NCI-H2029 (cell line): ENCODE data around the gene RPGRIP1.
"Not testable (repeated sequence)": the region's sequence is repeated elsewhere in the genome, so short reads cannot be mapped to it uniquely, and the experiment has no call there.

Source experiments
- DNase-seq: peaks from one replicate; lab custom pipeline; 2025; lab: John Stamatoyannopoulos, UW

Gene RPGRIP1

DNA sequence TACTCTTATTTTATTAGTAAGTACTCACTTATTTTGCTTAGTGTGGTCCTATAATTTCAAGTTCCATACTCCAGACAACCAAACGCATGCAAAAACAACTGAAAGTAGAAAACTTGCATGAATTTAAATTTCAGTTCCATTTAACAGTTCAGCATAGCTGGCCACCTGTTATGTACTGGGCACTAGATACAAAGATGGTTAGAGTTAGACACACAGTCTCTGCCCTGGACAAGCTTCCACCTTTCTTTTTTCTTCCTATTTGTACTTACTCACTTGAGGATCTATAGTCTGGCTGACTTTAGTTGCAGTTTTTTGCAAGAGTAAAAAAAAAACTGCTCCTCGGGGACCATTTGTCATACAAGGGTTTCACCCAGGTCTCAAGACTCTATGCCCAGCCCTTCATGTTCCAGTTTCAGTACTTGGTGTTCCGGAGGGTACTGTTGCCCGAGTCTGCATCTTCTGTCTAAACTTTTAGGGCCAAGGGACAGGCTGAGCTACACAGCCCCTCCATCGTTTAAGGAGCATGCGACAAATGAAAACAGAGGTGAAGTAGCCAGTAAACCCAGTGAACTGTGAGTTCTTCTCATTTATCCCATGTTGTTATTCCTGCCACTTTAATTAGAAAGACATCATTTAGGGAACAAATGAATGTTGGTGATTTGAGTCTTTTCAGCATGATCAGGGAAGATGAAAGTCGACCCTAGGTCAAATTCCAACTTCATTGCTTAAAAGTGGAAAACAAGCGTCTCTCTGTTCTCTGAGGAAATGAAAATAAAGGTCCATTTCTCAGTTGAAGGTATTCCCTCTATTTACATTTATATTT, 22.3 kb downstream of the RPGRIP1 start:
- no peak for DNase-seq

DNA sequence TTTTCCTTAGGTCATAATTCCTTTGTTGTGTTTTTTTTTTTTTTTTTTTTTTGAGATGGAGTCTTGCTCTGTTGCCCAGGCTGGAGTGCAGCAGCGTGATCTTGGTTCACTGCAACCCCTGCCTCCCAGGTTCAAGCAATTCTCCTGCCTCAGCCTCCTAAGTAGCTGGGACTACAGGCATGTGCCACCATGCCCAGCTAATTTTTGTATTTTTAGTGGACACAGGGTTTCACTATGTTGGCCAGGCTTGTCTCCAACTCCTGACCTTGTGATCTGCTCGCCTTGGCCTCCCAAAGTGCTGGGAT, 22.9 kb downstream of the RPGRIP1 start:
- DNase-seq: not testable (repeated sequence)

DNA sequence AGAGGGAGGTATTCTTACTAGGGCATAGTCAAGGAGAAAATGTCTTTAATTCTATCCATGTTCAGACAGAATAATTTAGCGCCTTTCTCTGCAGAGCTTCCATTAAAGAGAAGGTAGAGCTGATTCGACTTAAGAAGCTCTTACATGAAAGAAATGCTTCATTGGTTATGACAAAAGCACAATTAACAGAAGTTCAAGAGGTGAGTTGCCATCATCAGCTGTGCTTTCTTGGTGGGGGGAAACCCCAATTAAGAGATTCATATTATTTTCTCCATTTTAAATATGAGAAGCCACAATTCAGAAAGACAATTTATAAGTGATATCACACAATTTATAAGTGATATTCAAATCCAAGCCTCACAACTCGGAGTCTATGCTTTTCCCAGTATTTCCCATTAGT, 27.8 kb downstream of the RPGRIP1 start:
- no peak for DNase-seq

DNA sequence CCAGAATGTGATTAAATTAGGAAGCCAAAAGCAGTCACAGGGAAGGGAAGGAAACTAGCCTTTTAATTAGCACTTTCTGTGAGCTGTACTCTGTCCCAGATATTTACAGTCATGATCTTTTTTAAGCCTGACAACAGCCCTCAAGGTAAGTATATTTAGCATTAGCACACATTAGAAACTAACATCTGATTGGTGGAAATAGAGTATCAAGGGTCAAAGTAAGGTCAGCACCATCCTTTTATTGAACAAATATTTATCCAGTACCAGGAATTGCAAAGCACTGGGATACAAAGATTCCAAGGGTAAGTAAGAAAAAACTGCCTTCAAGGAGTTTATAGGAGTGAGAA, 28.2 kb downstream of the RPGRIP1 start:
- DNase-seq: peak; percentile 66

DNA sequence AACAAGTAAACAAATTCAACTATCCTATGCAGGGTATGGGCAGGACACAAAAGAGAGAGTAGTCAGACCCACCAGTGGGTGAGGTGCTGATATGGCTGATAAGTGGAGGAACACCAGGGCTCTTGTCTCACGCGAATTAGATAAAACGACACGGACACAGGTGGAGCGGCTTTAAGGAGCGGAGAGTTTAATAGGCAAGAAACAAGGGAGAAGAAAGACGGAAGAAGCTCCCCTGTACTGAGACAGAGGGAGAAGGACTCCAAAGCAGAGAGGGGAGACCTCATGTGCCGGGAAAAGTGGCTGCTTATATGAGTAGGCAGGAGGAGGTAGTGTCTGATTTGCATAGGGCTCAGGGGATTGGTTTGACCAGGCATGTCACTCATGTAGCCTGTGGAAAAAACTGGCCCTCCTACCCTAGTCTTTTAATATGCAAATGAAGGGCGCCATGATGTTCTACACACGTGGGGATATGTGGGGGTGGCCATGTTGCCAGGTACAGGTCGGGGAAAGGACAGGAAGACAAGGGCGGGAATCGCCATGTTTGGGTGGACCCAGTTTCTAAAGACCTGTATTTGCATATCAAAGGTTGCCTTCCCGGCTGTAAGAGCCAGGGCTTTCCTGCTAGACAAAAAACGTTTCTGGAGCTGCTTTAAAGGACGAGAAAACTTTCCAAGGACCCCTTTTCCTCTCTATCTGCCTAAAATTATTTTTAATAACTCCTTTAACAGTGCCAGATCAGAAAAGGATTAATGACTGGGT, 28.8 kb downstream of the RPGRIP1 start:
- peak; percentile 98 for DNase-seq

DNA sequence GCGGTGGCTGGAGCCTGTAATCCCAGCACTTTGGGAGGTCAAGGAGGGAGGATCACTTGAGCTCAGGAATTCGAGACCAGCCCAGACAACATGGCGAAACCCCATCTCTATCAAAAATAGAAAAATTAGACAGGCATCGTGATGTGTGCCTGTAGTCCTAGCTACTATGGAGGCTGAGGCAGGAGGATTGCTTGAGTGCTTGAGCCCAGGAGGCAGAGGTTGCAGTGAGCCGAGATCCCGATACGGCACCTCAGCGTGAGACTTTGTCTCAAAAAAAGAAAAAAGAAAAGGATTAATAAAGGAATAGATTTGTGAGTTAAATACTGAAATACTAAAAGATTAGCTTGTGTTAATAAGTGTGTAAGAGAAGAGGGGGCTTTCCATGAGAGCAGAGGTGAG, 29.4 kb downstream of the RPGRIP1 start:
- no peak for DNase-seq

DNA sequence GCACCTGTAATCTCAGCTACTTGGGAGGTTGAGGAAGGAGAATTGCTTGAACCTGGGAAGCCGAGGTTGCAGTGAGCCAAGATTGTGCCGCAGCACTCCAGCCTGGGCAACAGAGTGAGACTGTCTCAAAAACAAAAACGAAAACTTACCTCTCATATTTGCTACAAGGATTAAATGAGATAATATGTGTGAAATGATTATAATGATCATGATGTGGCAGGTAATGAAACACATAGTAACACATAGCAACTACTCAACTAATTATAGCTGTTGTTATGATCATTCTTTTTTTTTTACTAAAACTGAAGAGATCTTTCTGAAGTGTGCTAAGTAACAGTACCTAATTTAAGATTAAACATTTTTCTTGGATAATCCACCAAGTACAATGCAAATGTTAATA, 30.1 kb downstream of the RPGRIP1 start:
- no peak for DNase-seq

DNA sequence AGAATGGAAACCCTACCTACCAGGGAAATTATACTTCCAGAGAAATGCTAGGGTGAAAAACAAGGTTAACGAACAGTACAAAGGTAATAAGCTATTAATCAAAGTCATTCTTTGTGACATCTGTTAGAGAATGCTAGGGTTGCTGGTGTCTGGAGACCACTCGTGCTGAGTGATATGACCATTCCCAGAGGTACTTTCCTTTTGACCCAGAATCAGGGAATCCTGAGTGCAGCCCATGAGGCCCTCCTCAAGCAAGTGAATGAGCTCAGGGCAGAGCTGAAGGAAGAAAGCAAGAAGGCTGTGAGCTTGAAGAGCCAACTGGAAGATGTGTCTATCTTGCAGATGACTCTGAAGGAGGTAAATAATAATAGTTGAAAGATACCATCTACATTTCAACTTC, 31.7 kb downstream of the RPGRIP1 start:
- DNase-seq: no peak

DNA sequence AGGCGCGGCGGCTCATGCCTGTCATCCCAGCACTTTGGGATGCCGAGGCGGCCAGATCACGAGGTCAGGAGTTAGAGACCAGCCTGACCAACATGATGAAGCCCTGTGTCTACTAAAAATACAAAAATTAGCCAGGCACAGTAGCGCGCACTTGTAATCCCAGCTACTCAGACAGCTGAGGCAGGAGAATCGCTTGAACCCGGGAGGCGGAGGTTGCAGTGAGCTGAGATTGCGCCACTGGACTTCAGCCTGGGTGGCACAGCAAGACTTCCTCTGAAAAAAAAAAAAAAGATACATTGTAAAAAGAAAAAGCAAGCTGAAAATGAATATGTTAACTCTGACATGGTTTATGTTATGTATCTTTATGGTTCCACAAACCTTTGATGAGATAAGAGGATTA, 33.6 kb downstream of the RPGRIP1 start:
- no peak for DNase-seq

DNA sequence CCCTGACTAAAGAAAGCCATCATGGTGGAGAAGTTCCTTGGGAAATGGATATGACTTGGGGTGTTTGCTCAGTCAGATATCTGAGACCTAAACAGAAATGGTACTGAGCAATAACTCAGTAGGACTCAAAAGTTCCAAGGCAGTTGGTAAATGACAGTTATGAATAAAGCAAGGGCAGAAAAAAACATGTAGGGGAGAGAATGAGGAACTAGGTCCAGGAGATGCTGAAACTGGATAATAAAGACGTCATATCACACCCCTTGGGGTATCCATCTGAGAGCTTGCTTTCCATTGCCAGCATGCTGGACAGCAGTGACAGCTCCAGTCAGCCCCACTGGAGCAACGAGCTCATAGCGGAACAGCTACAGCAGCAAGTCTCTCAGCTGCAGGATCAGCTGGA, 37.5 kb downstream of the RPGRIP1 start:
- no peak for DNase-seq

DNA sequence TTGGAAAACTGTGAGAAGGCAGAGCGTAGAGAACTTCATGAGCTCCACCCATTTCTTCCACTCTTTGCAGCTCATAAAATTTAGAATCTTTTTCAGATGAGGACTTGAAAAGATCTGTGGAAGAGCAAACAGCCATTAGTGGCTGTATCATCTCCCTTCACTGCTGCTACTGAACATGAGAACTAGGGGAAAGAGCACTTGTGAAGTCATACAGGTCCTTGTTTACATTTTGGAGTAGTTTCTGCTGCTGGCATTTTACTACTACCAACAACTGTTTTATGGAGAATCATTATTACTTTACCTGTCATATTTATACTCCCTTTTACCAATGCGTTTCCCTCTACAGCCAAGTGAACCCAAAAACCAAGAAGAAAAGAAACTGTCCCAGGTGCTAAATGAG, 41.0 kb downstream of the RPGRIP1 start:
- DNase-seq: no peak

DNA sequence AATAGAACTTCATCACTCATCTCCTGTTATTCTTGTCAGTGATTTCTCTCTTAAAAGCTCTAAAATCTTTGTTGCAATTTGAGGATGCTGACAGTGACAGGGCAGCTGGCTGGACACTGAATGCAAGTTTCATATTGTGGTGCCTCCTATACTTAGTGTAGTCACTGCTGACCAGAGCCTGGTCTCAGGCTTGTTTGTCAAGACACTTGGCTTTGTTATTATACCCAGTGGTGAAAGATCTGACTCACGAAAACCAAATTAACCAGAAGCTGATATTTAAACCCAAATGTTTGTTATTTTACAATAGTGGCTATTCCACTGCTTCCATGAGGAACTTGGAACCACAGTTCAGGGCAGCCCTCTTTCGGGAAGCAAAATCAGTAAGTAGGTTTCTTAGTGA, 42.8 kb downstream of the RPGRIP1 start:
- no peak for DNase-seq

DNA sequence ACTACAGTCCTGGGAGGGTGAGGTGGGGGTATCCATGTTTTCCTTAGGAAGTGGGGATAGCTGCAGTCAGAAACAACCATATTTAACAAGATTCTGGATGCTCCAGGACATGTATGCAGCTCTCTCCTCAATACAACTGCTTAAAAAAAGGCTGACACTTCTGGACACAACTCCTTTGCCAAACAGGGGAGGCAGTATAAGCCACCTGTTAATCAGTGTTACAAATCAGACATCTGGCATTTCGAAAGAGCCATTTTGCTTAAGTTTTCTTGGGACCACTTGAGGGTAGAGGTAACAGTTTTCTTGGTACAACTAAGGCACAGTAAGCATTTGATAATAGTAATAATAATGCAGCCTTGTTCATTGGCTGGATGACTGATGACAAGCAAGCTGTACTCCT, 47.1 kb downstream of the RPGRIP1 start:
- no peak for DNase-seq
